ENCODE results near the gene NPC1. TPM values are rescaled to one million over a fixed set of nuclear protein-coding genes. Genes with fewer than 3 reads are reported as not detected.

NPC1 gene
- total and polyA plus RNA-seq, 2 donors (not counting 3 experiments of a cell fraction or from before 2014, with no cell fraction given): 40.6 to 45.2 TPM

GRCh38 chr18:23627970-23628369, 41.7 kb upstream of the NPC1 start:
- Histone ChIP-seq H3K27me3 (ENCODE audit: control insufficient read depth in 2 of 2, insufficient read depth in 2 of 2, low read length in 2 of 2) (peaks cover 0 to 4% of the 10 kb centered on the region in 2 experiments), H3K27ac (ENCODE audit: insufficient read depth, low read depth, low read length) (no peak overlapping the region), H3K4me1 (ENCODE audit: control insufficient read depth, extremely low read depth, insufficient read depth, low read length) (peaks cover 23% of the 10 kb centered on the region), H3K79me2 (ENCODE audit: control insufficient read depth, insufficient read depth, low read length) (no peaks in the 10 kb centered on the region), H3K9me1 (replicated peaks; ENCODE audit: control insufficient read depth, extremely low read depth, insufficient read depth, low read length) (no peaks in the 10 kb centered on the region), H3K9ac (replicated peaks; ENCODE audit: extremely low read depth, insufficient read depth, low read length) (no peak overlapping the region), H3K4me2 (ENCODE audit: insufficient read depth, low read length) (peak overlapping the region; percentile 80), H3K36me3 (ENCODE audit: control insufficient read depth in 2 of 2, extremely low read depth in 1 of 2, insufficient read depth in 2 of 2, low read length in 2 of 2) (no peaks in the 10 kb centered on the region), H4K20me1 (replicated peaks; ENCODE audit: control insufficient read depth, extremely low read depth, insufficient read depth, low read length) (no peaks in the 10 kb centered on the region), H3K4me3 (replicated peaks in 1 of 3; ENCODE audit: insufficient read depth in 1 of 3, low read depth in 1 of 3, low read length in 3 of 3) (no peak overlapping the region), H2AFZ (ENCODE audit: low read depth, low read length) (no peak overlapping the region), H3K9me3 (replicated peaks; ENCODE audit: control insufficient read depth, insufficient read depth, low read length) (no peaks in the 10 kb centered on the region)
- FAIRE-seq: no peak
- BruUV-seq (replicated peaks): no TSS peak
- CTCF ChIA-PET: interaction anchor here (0.7 to 10.9 kb wide), 7 partner anchors 10 to 302 kb away, joined by 4 to 260 read pairs (median 7); no protein-coding TSS in a partner anchor
- intact Hi-C loops (cut with micrococcal nuclease): loop anchor here (2.0 to 5.0 kb wide), 3 partner anchors 21 to 89 kb away; partner anchors contain the start of gene LAMA3
- DNase-seq (ENCODE audit: low read depth, low spot score): no peak
- TF ChIP-seq MAX (IDR thresholded peaks at IDR 0.05; ENCODE audit: insufficient read depth, insufficient read length) (no peak), MYC (IDR thresholded peaks at IDR 0.05; ENCODE audit: low read depth, low read length) (no peak), POLR2AphosphoS5 (IDR thresholded peaks at IDR 0.05; ENCODE audit: insufficient read depth, low read depth, low read length) (no peak), FOS (IDR thresholded peaks at IDR 0.05; ENCODE audit: borderline replicate concordance, insufficient read depth, low read length) (no peak), EZH2 (IDR thresholded peaks at IDR 0.05; ENCODE audit: borderline replicate concordance, low read depth, low read length, severe bottlenecking) (no peak), JUN (IDR thresholded peaks at IDR 0.05; ENCODE audit: borderline replicate concordance, insufficient read depth, insufficient read length, low read depth) (no peak), GATA2 (IDR thresholded peaks at IDR 0.05; ENCODE audit: insufficient read depth, insufficient read length, low read depth, low read length) (no peak), POLR2A (IDR thresholded peaks at IDR 0.05; ENCODE audit: low read depth, low read length) (no peak), CTCF (IDR thresholded peaks at IDR 0.05; ENCODE audit: extremely low read depth in 1 of 2, insufficient read depth in 1 of 2, low read depth in 1 of 2, low read length in 2 of 2) (no peak)
- POLR2A ChIA-PET: no interaction called here
- dilution Hi-C loops (cut with MboI; ENCODE audit: extremely low pct_ligation_motif_present, low sequenced_read_pairs): no loop called here

All from endothelial cell of umbilical vein (primary cell).